GM12878 (cell line): Measurements from ENCODE around the gene FAM20B.

Experiments
- CEBPB ChIP-seq, 2 experiments: fragments of 150-350 bp in 1 of 2; IDR thresholded peaks; 2 replicates each; pipeline ENCODE4 v1.6.1; 2012 to 2014; ENCODE audit warnings: low read depth in 2 of 2, low read length in 2 of 2, borderline replicate concordance in 1 of 2, inconsistent platforms in 1 of 2
- CHD1 ChIP-seq: IDR thresholded peaks from 2 replicates; pipeline ENCODE4 v1.6.1; 2012; ENCODE audit warnings: low read depth, low read length, improper control_type of control experiment
- EP300 ChIP-seq, 2 experiments: fragments of 150-350 bp in 1 of 2; IDR thresholded peaks; 2 replicates each; pipeline ENCODE4 v1.6.1; 2011 to 2012; ENCODE audit warnings: low read depth in 2 of 2, low read length in 2 of 2, borderline replicate concordance in 1 of 2, improper control_type of control experiment in 1 of 2, inconsistent platforms in 1 of 2; ENCODE audit not compliant: control insufficient read depth in 1 of 2

- TF ChIP-seq CEBPB (IDR thresholded peaks at IDR 0.05; ENCODE audit: borderline replicate concordance in 1 of 2, low read depth in 2 of 2, low read length in 2 of 2) = no peak
- TF ChIP-seq CHD1 = no peak
- TF ChIP-seq EP300 (IDR thresholded peaks at IDR 0.05; ENCODE audit: borderline replicate concordance in 1 of 2, control insufficient read depth in 1 of 2, low read depth in 2 of 2, low read length in 2 of 2) = no peak
These were observed 66.0 kb downstream of the FAM20B start for GRCh38 chr1:179091691-179092165.
